NCI-H82 treated with DMSO at 0.1 percent for 48 hours (cell line): ENCODE data around the gene ZNF609.
"Not testable (repeated sequence)": the region's sequence is repeated elsewhere in the genome, so short reads cannot be mapped to it uniquely, and the experiment has no call there.

Experiments used
- DNase-seq: peaks from one replicate; lab custom pipeline; 2025; ENCODE audit not compliant: unreplicated experiment; lab: John Stamatoyannopoulos, UW

ZNF609 gene

DNA sequence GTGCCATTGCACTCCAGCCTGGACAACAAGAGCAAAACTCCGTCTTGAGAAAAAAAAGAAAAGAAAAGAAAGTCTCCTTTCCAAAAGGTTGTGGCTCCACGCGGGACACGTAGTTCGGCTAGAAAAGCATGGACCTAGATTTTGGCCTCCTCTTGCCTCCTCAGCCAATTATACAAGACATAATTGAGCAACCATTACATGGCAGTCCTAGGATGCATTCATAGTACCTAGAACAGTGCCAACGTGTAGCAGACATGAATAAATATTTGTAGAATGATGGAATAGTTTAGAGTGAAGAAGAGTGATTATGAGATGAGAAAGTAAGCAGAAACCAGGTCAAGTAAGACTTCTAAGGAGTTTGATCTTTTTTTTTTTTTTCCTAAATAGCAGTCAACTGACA is 112.5 kb downstream of the ZNF609 start:
- DNase-seq: no peak

DNA sequence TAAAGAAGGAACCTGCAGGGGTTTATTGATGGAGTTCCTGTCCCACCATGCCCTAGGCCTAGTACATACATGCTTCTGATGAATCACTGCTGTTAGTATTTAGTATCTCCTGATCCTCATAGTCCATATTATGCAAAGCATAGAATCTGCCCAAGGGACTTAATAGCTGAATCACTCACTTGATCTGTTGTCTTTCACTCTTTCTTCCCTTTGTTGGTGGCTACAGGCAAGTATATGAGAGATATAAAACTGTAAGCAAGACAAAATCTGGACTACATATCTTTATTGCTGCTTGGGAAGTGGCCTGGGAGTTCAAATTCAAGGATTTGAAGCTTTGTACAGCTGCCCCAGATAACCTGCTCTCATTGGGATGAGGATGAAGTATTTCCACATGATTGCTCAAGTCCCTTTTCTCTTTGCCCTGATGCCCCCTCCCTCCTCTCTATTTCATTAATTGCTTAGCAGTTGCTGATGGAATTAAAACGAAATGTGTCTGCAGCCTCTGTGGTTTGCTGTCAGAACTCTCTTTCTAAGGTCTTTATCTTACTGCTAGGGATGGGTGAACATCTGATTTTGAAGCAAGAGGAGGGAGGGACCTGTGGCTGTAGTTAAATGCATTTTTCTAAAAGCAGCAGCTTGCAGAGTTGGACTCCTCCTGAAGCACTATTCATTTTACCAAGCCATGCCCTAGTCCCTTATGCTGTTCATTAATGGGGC is 114.1 kb downstream of the ZNF609 start:
- peak; percentile 67 for DNase-seq

GRCh38 chr15:64580696-64581407 is 120.5 kb downstream of the ZNF609 start:
- DNase-seq: no peak

DNA sequence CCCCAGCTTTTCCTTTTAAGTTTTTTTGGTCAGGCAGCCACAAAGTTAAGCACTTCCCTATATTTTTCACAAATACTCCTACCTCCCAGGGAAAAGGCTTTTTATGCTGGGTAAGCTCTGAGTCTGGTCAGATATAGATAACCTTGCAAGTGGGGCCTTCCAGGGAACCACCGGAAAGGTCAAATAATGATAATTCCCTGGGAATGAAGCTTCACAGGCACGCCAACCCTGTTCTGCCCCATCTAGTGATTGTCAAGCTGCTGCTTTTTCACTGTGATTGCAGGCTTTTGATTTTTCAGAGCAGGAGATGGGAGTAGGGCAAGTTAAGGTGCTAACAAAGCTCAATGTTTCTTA is 121.0 kb downstream of the ZNF609 start:
- no peak for DNase-seq

- DNase-seq: no peak
Measured at GRCh38 chr15:64582202-64582601, 121.8 kb downstream of the ZNF609 start.

- no peak for DNase-seq
Measured at GRCh38 chr15:64583519-64583918, 123.1 kb downstream of the ZNF609 start.

- DNase-seq: no peak
Measured at GRCh38 chr15:64583983-64584382, 123.6 kb downstream of the ZNF609 start.

- DNase-seq: no peak
Measured at GRCh38 chr15:64586259-64586870, 126.0 kb downstream of the ZNF609 start.

- no peak for DNase-seq
Measured at GRCh38 chr15:64586984-64587383, 126.6 kb downstream of the ZNF609 start.

DNA sequence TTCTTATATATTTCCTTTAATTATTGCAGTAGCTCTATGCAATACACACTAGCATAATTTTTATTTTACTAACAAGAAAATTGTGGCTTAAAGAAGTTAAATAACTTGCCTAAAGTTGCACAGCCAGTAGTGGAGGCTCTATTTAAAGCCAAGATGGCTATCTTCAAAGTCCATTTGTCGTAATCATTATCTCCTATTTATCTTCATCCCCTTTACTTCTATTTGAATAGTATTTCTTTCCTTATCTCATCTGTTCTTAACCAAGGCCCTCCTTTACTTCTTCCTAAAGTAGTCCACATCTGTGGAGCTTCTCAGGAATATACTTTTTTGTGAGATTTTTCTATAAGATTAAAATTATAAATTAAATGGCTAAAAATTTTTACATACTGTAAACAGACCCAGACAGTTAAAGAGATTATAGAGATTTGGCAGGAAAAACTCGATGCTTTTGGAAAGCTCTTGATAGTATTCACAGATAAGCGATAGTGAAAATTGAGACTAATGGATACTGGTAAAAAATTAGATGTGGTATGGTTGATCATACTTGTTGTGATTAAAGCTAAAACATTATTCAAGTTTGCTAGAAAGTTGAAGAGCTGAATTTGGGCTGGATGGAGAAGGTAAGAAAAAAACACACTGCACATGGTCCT is 129.2 kb downstream of the ZNF609 start:
- no peak for DNase-seq

DNA sequence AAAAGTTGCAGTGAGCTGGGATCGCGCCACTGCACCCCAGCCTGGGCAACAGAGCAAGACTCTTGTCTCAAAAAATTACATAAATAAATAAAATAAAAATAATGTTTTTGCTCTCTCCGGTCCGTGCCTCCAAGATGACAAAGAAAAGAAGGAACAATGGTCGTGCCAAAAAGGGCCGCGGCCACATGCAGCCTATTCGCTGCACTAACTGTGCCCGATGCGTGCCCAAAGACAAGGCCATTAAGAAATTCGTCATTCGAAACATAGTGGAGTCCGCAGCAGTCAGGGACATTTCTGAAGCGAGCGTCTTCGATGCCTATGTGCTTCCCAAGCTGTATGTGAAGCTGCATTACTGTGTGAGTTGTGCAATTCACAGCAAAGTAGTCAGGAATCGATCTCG is 132.5 kb downstream of the ZNF609 start:
- DNase-seq: not testable (repeated sequence)

DNA sequence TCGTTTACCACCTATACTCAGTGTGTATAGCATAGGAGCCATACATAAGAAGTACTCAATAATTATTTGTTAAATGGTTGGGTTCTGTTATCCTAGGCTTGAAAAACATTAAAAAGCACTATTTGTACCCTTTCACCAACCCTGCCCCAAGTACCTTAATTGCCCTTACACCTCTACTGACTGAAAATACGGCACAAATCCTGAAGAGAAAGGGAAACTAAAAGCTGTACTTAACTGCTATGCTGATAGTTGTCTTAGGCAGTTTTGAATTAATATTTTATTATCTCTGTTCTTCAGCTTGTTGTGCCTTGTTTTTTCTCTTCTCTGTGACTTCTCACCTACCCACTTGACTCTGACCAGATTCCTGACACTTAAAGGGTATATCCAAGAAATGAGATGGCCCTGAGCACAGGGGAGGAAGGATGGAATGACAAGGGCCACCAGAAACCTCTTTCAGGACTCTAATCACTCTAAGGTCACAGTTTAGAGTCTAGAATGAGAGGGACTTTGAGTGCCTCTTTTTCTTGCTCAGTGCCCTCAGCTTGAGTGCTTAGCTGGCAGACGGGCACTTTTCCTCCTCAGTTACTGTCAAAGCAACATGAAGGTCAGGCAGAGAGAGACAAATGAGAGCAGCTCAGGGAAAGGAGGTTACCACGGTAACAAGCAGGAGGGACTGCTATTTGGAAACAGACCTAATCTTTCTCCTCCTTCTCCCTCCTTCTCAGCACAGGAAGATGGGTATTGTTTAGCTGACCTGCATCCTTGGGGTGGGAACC is 136.5 kb downstream of the ZNF609 start:
- peak; percentile 97 for DNase-seq

- no peak for DNase-seq
Measured at GRCh38 chr15:64597477-64597822, 137.1 kb downstream of the ZNF609 start.

GRCh38 chr15:64599226-64599625 is 138.8 kb downstream of the ZNF609 start:
- no peak for DNase-seq

- DNase-seq: no peak
Measured at GRCh38 chr15:64599716-64600115, 139.3 kb downstream of the ZNF609 start.

GRCh38 chr15:64600794-64601193 is 140.4 kb downstream of the ZNF609 start:
- no peak for DNase-seq

DNA sequence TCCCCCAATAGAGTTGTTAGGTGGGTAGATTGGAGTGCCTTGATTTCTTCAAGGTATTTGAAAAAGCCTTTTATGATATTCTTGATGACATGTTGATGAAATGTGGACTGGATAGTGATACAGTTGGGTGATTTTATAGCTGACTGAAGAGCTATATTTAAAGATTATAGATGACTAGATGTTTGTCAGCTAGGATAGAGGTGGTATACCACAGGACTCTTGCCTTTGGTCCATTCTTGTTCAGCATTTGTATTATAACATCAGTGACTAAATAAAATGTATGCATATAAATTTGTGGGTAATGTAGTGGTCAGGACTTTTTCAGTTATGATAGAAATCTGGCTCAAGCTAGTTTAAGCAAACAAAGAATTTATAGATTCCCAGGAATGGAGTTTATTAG is 143.9 kb downstream of the ZNF609 start:
- no peak for DNase-seq

- DNase-seq: not testable (repeated sequence)
Measured at GRCh38 chr15:64607416-64607815, 147.0 kb downstream of the ZNF609 start.

DNA sequence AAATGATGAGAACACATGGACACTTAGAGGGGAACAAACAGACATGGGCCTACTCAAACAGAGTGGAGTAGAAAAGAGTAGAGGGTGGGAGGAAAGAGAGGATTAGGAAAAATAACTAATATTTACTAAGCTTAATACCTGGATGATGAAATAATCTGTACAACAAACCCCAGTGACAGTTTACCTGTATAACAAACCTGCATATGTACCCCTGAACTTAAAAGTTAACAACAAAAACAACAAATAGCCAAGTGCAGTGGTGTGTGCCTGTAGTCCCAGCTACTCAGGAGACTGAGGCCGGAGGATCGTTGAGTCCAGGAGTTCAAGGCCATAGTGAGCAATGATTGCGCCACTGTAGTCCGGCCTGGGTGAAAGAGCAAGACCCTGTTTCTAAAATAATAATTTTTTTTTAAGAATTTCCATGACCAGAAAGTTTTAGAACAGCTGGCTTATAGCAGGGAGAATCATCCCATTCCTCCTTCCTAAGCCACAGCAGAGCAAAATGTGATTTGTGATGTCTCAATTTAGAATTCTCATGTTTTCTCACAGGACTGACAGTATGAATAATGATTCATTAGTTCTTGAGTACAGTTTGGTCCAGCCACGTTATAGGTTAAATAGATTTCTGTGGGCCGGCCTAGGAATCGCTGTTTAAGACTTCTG is 150.0 kb downstream of the ZNF609 start:
- no peak for DNase-seq

- DNase-seq: no peak
Measured at GRCh38 chr15:64611085-64611725, 150.8 kb downstream of the ZNF609 start.
